GM06990 (cell line): Measurements from ENCODE around the gene LHX2.

ENCODE experiments used
- DNase-seq: peaks from one replicate; pipeline ENCODE4 v3.0.0-alpha.2; 2011; ENCODE audit not compliant: insufficient read length; ENCODE audit errors: extremely low read depth
- H3K27me3 ChIP-seq: replicated peaks from 2 replicates; pipeline ENCODE4 v1.6.0; 2011; ENCODE audit warnings: low read length; ENCODE audit not compliant: control insufficient read depth, insufficient read depth
- H3K36me3 ChIP-seq: 2 replicates; pipeline ENCODE4 v1.5.1; 2011; ENCODE audit warnings: low read length; ENCODE audit not compliant: control insufficient read depth, insufficient read depth
- H3K4me3 ChIP-seq: replicated peaks from 2 replicates; pipeline ENCODE4 v1.5.1; 2011; ENCODE audit warnings: low read depth, mild to moderate bottlenecking, control low read depth, low read length
- TF ChIP-seq, protein P1 (sequence below): IDR thresholded peaks from 2 replicates; pipeline ENCODE4 v1.5.1; 2011; ENCODE audit warnings: low read length, control low read depth, mild to moderate bottlenecking, inconsistent platforms; ENCODE audit not compliant: insufficient read depth, poor library complexity, severe bottlenecking

LHX2 gene

DNA sequence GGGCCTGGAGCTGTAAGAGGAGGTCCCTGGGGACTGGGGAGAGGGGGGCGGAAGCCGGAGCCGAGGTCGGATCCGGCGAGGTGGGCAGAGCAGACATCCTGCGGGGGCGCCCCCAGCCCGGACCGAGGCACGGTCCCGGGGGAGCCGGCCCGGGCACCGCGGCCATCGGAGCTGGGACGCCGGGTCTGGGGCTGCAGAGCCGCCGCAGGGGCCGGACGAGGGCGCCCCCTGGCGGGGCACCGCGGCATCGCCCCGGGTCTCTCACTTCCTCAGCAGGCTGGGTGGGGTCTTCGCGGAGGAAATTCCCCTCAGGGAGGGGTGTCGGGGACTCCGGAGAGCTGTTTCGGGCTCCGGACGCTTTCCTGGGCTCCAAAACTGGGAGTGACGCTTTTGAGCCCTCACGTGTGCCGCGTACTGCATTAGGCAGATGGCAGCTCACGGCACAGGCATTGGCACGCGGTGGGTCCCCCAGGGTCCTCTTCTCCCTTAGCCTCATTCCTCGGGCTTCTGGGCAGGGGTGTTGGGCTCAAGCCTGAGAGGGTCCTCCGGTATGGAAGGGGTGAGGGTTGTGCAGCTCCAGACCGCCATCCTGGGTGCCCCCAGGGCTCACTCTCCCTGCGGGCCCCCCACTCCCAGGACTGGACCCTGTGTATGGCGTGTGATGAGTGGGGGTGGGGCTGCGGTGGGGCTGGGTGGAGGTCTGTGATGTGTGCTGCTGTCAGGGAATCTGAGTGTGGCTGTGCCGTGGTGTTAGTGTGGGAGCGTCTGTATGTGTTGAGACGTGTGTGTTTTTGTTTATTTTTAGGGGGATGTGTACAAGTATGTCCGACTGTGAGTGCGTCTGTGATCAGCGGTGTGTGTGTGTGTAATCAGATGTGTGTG lies 29.6 kb downstream of the LHX2 start:
- TF ChIP-seq, protein P1, sequence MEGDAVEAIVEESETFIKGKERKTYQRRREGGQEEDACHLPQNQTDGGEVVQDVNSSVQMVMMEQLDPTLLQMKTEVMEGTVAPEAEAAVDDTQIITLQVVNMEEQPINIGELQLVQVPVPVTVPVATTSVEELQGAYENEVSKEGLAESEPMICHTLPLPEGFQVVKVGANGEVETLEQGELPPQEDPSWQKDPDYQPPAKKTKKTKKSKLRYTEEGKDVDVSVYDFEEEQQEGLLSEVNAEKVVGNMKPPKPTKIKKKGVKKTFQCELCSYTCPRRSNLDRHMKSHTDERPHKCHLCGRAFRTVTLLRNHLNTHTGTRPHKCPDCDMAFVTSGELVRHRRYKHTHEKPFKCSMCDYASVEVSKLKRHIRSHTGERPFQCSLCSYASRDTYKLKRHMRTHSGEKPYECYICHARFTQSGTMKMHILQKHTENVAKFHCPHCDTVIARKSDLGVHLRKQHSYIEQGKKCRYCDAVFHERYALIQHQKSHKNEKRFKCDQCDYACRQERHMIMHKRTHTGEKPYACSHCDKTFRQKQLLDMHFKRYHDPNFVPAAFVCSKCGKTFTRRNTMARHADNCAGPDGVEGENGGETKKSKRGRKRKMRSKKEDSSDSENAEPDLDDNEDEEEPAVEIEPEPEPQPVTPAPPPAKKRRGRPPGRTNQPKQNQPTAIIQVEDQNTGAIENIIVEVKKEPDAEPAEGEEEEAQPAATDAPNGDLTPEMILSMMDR, result peak; percentile 87
- H3K4me3 ChIP-seq, result peak overlapping the region; percentile 47
- DNase-seq, result peak; percentile 73
- peaks cover 2% of the 10 kb centered on the region; the same call in 1 of the 2 replicates for H3K27me3 ChIP-seq
- no peaks in the 10 kb centered on the region for H3K36me3 ChIP-seq

DNA sequence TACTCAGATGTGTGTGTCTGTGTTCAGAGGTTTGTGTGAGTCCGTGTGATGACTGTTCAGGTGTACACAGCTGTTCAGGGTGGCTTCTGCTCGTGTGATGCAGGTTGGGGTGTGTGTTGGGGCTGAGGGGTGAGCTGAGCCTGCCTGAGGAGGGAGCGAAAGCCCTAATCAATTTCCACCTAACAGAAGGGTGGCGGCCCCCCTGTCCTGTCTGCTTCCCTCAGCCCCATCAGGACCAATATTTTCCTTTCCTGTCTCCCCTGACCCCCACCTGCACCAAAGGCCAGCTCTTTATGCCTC lies 30.2 kb downstream of the LHX2 start:
- no peaks in the 10 kb centered on the region for H3K36me3 ChIP-seq
- no peak for DNase-seq
- TF ChIP-seq, protein P1, result no peak
- peaks cover 2% of the 10 kb centered on the region; the same call in 1 of the 2 replicates for H3K27me3 ChIP-seq
- H3K4me3 ChIP-seq, result no peak overlapping the region

DNA sequence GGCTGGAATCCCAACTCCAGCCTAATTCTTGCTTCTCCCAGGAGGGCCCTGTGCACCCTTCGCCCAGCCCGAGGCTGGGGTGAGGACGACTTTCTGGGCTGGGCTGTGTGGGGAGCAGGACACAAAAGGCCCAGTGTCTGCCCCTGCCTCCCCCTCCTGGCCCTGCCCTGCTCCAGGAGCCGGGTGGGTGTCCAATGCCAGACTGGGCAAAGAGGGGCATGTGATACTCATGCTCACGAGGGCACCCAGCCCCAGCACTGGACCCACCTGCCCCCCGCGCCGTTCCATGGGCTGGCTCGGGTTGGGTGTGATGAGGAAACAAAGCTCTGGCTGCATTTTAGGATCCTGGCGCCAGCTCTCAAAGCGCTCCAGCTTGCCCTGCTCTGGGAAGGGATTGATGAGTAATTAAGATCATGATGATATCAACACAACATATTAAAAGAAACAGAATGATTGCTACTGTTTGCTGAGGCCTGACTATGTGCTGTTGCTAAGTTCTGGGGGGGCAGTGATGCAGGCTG lies 30.7 kb downstream of the LHX2 start:
- TF ChIP-seq, protein P1, result no peak
- no peak overlapping the region for H3K4me3 ChIP-seq
- no peaks in the 10 kb centered on the region for H3K36me3 ChIP-seq
- peaks cover 2% of the 10 kb centered on the region; the same call in 1 of the 2 replicates for H3K27me3 ChIP-seq
- no peak for DNase-seq

DNA sequence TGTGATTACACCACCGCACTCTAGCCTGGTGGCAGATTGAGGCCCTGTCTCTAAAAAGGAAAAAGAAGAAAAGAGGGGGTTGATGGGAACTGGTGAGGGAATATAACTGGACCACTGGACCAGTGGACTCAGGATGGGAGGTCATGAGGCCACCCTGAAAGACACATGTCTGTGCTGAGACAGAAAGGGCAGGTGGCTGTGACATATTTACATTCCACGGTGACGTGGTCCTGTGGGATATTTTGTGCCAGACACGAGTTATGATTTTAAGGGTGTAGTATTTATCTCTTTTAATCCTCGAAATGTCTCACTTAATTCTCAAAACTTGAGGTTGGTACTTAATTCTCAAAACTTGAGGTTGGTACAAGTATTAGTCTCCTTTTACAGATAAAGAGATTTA lies 32.9 kb downstream of the LHX2 start:
- TF ChIP-seq, protein P1, result no peak
- Histone ChIP-seq H3K36me3 (no peaks in the 10 kb centered on the region), H3K27me3 (no peaks in the 10 kb centered on the region; the same call in 1 of the 2 replicates), H3K4me3 (no peak overlapping the region)
- no peak for DNase-seq

DNA sequence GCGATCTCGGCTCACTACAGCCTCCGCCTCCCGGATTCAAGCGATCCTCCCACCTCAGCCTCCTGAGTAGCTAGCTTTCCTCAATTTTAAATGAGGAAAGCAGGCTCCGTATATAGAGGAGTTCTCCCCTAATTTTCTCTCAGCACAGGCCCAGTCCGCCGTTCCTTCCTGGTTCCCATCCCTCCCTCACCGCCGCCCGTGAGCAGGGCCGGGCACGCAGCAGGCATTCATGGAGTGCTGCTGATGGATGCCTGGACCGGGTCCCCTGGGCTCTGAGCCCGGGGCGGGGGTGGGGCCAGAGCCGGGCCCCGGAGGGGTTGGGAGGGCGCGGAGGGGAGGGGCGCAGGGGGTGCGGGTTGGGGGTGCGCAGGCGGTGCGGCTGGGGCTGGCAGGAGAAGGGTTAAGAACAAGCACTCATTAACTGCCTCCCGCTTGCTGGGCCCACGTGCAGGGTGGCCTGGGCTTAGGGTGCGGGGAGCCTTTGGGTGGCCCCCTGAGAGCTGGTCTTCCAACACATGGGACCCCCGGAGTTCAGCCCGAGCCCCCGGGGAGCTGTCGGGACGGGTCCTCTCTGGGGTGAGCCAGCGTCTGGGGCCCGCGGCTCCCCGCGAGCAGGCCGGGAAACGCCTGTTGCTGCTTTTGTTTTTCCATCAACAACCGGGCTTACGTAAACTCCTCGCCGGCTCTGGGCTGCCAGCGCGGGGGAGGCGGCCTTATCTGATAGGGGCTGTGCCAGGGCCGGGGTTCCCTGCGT lies 33.7 kb downstream of the LHX2 start:
- Histone ChIP-seq H3K4me3 (no peak overlapping the region), H3K36me3 (no peaks in the 10 kb centered on the region), H3K27me3 (no peaks in the 10 kb centered on the region; the same call in 1 of the 2 replicates)
- TF ChIP-seq, protein P1, result no peak
- DNase-seq, result no peak
